ENCODE measurements around the gene SYN1. TPM values are rescaled to one million over a fixed set of nuclear protein-coding genes. Genes with fewer than 3 reads are reported as not detected.

Gene SYN1
- polyA plus RNA-seq, 1 donor (not counting 4 experiments of a cell fraction or from before 2014, with no cell fraction given) = 0.07 TPM

GRCh38 chrX:47612418-47612817, 7.2 kb downstream of the SYN1 start:
- H3K9me3 ChIP-seq (ENCODE audit: control insufficient read depth, low read depth, low read length) = no peaks in the 10 kb centered on the region
- TF ChIP-seq CTCF (optimal IDR thresholded peaks at IDR 0.05 in 1 of 3, IDR thresholded peaks at IDR 0.05 in 1 of 3, conservative IDR thresholded peaks at IDR 0.05 in 1 of 3; ENCODE audit: extremely low read depth in 1 of 3, insufficient read depth in 2 of 3, low read length in 3 of 3) = no peak
- no peaks in the 10 kb centered on the region for H3K79me2 ChIP-seq (ENCODE audit: control insufficient read depth, insufficient read depth, low read length)
- DNase-seq (ENCODE audit: low read depth, low spot score) (no peak), FAIRE-seq (no peak)
- no peak overlapping the region for H3K27ac ChIP-seq (ENCODE audit: control insufficient read depth, insufficient read depth, low read length)
- no peak overlapping the region for H2AFZ ChIP-seq (ENCODE audit: control insufficient read depth, low read length)
- no peaks in the 10 kb centered on the region for H3K36me3 ChIP-seq (ENCODE audit: control insufficient read depth in 2 of 2, extremely low read depth in 1 of 2, insufficient read depth in 2 of 2, low read length in 2 of 2)
- H3K4me2 ChIP-seq (ENCODE audit: control insufficient read depth, extremely low read depth, insufficient read depth, low read depth, low read length) = no peak overlapping the region
- H3K9ac ChIP-seq (ENCODE audit: control insufficient read depth, extremely low read depth, insufficient read depth, low read length) = no peak overlapping the region
- no peaks in the 10 kb centered on the region for H3K27me3 ChIP-seq (ENCODE audit: control insufficient read depth, extremely low read depth, insufficient read depth, low read length)
- dilution Hi-C loops (cut with MboI; ENCODE audit: extremely low pct_ligation_motif_present, low sequenced_read_pairs) = no loop called here
- no peaks in the 10 kb centered on the region for H3K9me1 ChIP-seq (ENCODE audit: control insufficient read depth, extremely low read depth, insufficient read depth, low read length)
- H3K4me3 ChIP-seq (ENCODE audit: control insufficient read depth in 2 of 3, extremely low read depth in 1 of 3, insufficient read depth in 2 of 3, low read depth in 1 of 3, low read length in 3 of 3) = no peak overlapping the region
- H3K4me1 ChIP-seq (ENCODE audit: control insufficient read depth, extremely low read depth, insufficient read depth, low read length) = no peaks in the 10 kb centered on the region
- no peaks in the 10 kb centered on the region for H4K20me1 ChIP-seq (ENCODE audit: control insufficient read depth, extremely low read depth, insufficient read depth, low read length)

GRCh38 chrX:47611926-47612325, 7.7 kb downstream of the SYN1 start:
- Histone ChIP-seq H3K4me2 (ENCODE audit: control insufficient read depth, extremely low read depth, insufficient read depth, low read depth, low read length) (no peak overlapping the region), H3K79me2 (ENCODE audit: control insufficient read depth, insufficient read depth, low read length) (no peaks in the 10 kb centered on the region), H3K9me1 (ENCODE audit: control insufficient read depth, extremely low read depth, insufficient read depth, low read length) (no peaks in the 10 kb centered on the region), H3K9me3 (ENCODE audit: control insufficient read depth, low read depth, low read length) (no peaks in the 10 kb centered on the region), H3K27ac (ENCODE audit: control insufficient read depth, insufficient read depth, low read length) (no peak overlapping the region), H3K27me3 (ENCODE audit: control insufficient read depth, extremely low read depth, insufficient read depth, low read length) (no peaks in the 10 kb centered on the region), H4K20me1 (ENCODE audit: control insufficient read depth, extremely low read depth, insufficient read depth, low read length) (no peaks in the 10 kb centered on the region), H3K4me1 (ENCODE audit: control insufficient read depth, extremely low read depth, insufficient read depth, low read length) (no peaks in the 10 kb centered on the region), H3K36me3 (ENCODE audit: control insufficient read depth in 2 of 2, extremely low read depth in 1 of 2, insufficient read depth in 2 of 2, low read length in 2 of 2) (no peaks in the 10 kb centered on the region), H2AFZ (ENCODE audit: control insufficient read depth, low read length) (no peak overlapping the region), H3K4me3 (ENCODE audit: control insufficient read depth in 2 of 3, extremely low read depth in 1 of 3, insufficient read depth in 2 of 3, low read depth in 1 of 3, low read length in 3 of 3) (no peak overlapping the region), H3K9ac (ENCODE audit: control insufficient read depth, extremely low read depth, insufficient read depth, low read length) (no peak overlapping the region)
- dilution Hi-C loops (cut with MboI; ENCODE audit: extremely low pct_ligation_motif_present, low sequenced_read_pairs) = no loop called here
- FAIRE-seq = no peak
- no peak for TF ChIP-seq EZH2 (IDR thresholded peaks at IDR 0.05; ENCODE audit: low read length)
- no peak for TF ChIP-seq CTCF (optimal IDR thresholded peaks at IDR 0.05 in 1 of 3, IDR thresholded peaks at IDR 0.05 in 1 of 3, conservative IDR thresholded peaks at IDR 0.05 in 1 of 3; ENCODE audit: extremely low read depth in 1 of 3, insufficient read depth in 2 of 3, low read length in 3 of 3)
- no peak for DNase-seq (ENCODE audit: low read depth, low spot score)
